Esophagus (tissue), 2 donors: ENCODE results near the gene PNPLA2. TPM values are rescaled to one million over a fixed set of nuclear protein-coding genes. Genes with fewer than 3 reads are reported as not detected.

Experiments used
- H3K27ac ChIP-seq, 2 donors: one replicate each; pipeline ENCODE4 v1.5.1; 2013; ENCODE audit warnings: low read depth in 2 of 2, mild to moderate bottlenecking in 2 of 2, inconsistent platforms in 1 of 2, low read length in 1 of 2, moderate library complexity in 1 of 2
- H3K27me3 ChIP-seq, 2 donors: one replicate each; pipeline ENCODE4 v1.6.1; 2013; ENCODE audit warnings: low read length in 2 of 2, control low read depth in 1 of 2, mild to moderate bottlenecking in 1 of 2; ENCODE audit not compliant: insufficient read depth in 2 of 2, control insufficient read depth in 1 of 2
- H3K36me3 ChIP-seq, 2 donors: one replicate each; pipeline ENCODE4 v1.6.1; 2013; ENCODE audit warnings: low read length in 1 of 2; ENCODE audit not compliant: control insufficient read depth in 2 of 2, insufficient read depth in 2 of 2
- H3K4me1 ChIP-seq, 2 donors: one replicate each; pipeline ENCODE4 v1.6.1; 2013; ENCODE audit warnings: low read length in 1 of 2; ENCODE audit not compliant: control insufficient read depth in 2 of 2, insufficient read depth in 2 of 2
- H3K4me3 ChIP-seq, 2 donors: one replicate each; pipeline ENCODE4 v1.5.1; 2013; ENCODE audit warnings: low read length in 2 of 2, mild to moderate bottlenecking in 2 of 2, low read depth in 1 of 2, moderate library complexity in 1 of 2
- H3K9me3 ChIP-seq, 2 donors: one replicate each; pipeline ENCODE4 v1.6.1; 2013; ENCODE audit warnings: mild to moderate bottlenecking in 2 of 2, low read depth in 1 of 2, low read length in 1 of 2, moderate library complexity in 1 of 2; ENCODE audit not compliant: control insufficient read depth in 2 of 2, insufficient read depth in 1 of 2
- WGBS, 2 donors: extraction: QIAGEN DNeasy Blood & Tissue Kit; methylation state at CpG; one replicate each; pipeline ENCODE4 v1.1.7; 2013; 5-methylcytosine and 5-hydroxymethylcytosine counted together
- polyA plus RNA-seq, 2 donors: library from polyadenylated mRNA; stranded (reverse); fragments of 200-250 nt; gene quantifications; one replicate each; pipeline ENCODE4 v1.2.3, GENCODE V29; 2013
- donor health status: healthy with polysubstance abuse.
- donor health status: Bipolar disorder and iron deficiency.

Gene PNPLA2
- polyA plus RNA-seq, 2 donors = 51.7 to 53.2 TPM

GRCh38 chr11:829176-829846, 10.6 kb downstream of the PNPLA2 start:
- Histone ChIP-seq H3K4me1 (peaks cover 21 to 57% of the 10 kb centered on the region in 2 donors), H3K4me3 (peak overlapping the region; percentile 4 to 18), H3K36me3 (peaks cover 0 to 13% of the 10 kb centered on the region in 2 donors), H3K27ac (no peak overlapping the region), H3K9me3 (no peaks in the 10 kb centered on the region), H3K27me3 (peaks cover 0 to 4% of the 10 kb centered on the region in 2 donors)
- WGBS, 2 donors = 13 to 14% methylated on average over 40 of the region's 40 CpGs

- no peaks in the 10 kb centered on the region for H3K9me3 ChIP-seq
- H3K27ac ChIP-seq = no peak overlapping the region
- H3K4me1 ChIP-seq = peaks cover 26 to 63% of the 10 kb centered on the region in 2 donors
- 3 to 17% methylated on average over 35 to 39 of the region's 39 CpGs for WGBS, 2 donors
- H3K36me3 ChIP-seq = peaks cover 0 to 8% of the 10 kb centered on the region in 2 donors
- peaks cover 0 to 4% of the 10 kb centered on the region in 2 donors for H3K27me3 ChIP-seq
- peak overlapping the region; percentile 18 to 27 for H3K4me3 ChIP-seq
Measured at GRCh38 chr11:829847-830294, 11.2 kb downstream of the PNPLA2 start.

- Histone ChIP-seq H3K4me1 (peaks cover 26 to 63% of the 10 kb centered on the region in 2 donors), H3K27me3 (peaks cover 0 to 4% of the 10 kb centered on the region in 2 donors), H3K9me3 (no peaks in the 10 kb centered on the region), H3K36me3 (peaks cover 0 to 2% of the 10 kb centered on the region in 2 donors), H3K4me3 (peak overlapping the region; percentile 18 to 27), H3K27ac (no peak overlapping the region)
- WGBS, 2 donors = 5 to 20% methylated on average over 61 to 78 of the region's 78 CpGs
Measured at GRCh38 chr11:830295-831117, 11.8 kb downstream of the PNPLA2 start.

GRCh38 chr11:831118-831864, 12.6 kb downstream of the PNPLA2 start:
- peaks cover 23 to 58% of the 10 kb centered on the region in 2 donors for H3K4me1 ChIP-seq
- no peak overlapping the region for H3K27ac ChIP-seq
- peaks cover 0 to 2% of the 10 kb centered on the region in 2 donors for H3K36me3 ChIP-seq
- 52 to 53% methylated on average over 29 to 31 of the region's 31 CpGs for WGBS, 2 donors
- H3K4me3 ChIP-seq = peak overlapping the region in 1 of 2 donors; percentile 27
- H3K9me3 ChIP-seq = no peaks in the 10 kb centered on the region
- peaks cover 0 to 4% of the 10 kb centered on the region in 2 donors for H3K27me3 ChIP-seq

GRCh38 chr11:831961-832528, 13.3 kb downstream of the PNPLA2 start:
- H3K27me3 ChIP-seq = peaks cover 0 to 4% of the 10 kb centered on the region in 2 donors
- peak overlapping the region in 1 of 2 donors; percentile 33 for H3K27ac ChIP-seq
- 62 to 73% methylated on average over 19 to 23 of the region's 23 CpGs for WGBS, 2 donors
- peak overlapping the region; percentile 37 to 62 for H3K4me3 ChIP-seq
- H3K9me3 ChIP-seq = no peaks in the 10 kb centered on the region
- H3K36me3 ChIP-seq = peaks cover 0 to 8% of the 10 kb centered on the region in 2 donors
- H3K4me1 ChIP-seq = peaks cover 23 to 58% of the 10 kb centered on the region in 2 donors

- H3K27me3 ChIP-seq = peaks cover 0 to 4% of the 10 kb centered on the region in 2 donors
- 2 to 7% methylated on average over 17 to 67 of the region's 67 CpGs for WGBS, 2 donors
Measured at GRCh38 chr11:832529-833113, 13.9 kb downstream of the PNPLA2 start, which contains the start of gene CD151. CD151 (plus strand) TSS chr11:832952; CDS start chr11:836070, 3,118 bp downstream.

GRCh38 chr11:833114-833791, 14.5 kb downstream of the PNPLA2 start:
- peak overlapping the region; percentile 62 to 66 for H3K4me3 ChIP-seq
- H3K27me3 ChIP-seq = peaks cover 0 to 4% of the 10 kb centered on the region in 2 donors
- peak overlapping the region; percentile 85 to 88 for H3K27ac ChIP-seq
- H3K36me3 ChIP-seq = peaks cover 3 to 18% of the 10 kb centered on the region in 2 donors
- H3K4me1 ChIP-seq = peaks cover 23 to 51% of the 10 kb centered on the region in 2 donors
- no peaks in the 10 kb centered on the region for H3K9me3 ChIP-seq
- 0 to 1% methylated on average over 32 to 55 of the region's 55 CpGs for WGBS, 2 donors

More at GRCh38 chr11:832529-833113, 13.9 kb downstream of the PNPLA2 start, which contains the start of gene CD151:
- H3K36me3 ChIP-seq = peaks cover 3 to 14% of the 10 kb centered on the region in 2 donors
- H3K4me1 ChIP-seq = peaks cover 23 to 55% of the 10 kb centered on the region in 2 donors
- no peaks in the 10 kb centered on the region for H3K9me3 ChIP-seq
- H3K4me3 ChIP-seq = peak within 1 kb of the TSS; percentile 62 to 66
- peak within 1 kb of the TSS; percentile 85 to 88 for H3K27ac ChIP-seq

- Histone ChIP-seq H3K27ac (peak overlapping the region; percentile 85 to 88), H3K36me3 (peaks cover 3 to 24% of the 10 kb centered on the region in 2 donors), H3K4me3 (peak overlapping the region; percentile 62 to 66), H3K9me3 (no peaks in the 10 kb centered on the region), H3K4me1 (peaks cover 23 to 45% of the 10 kb centered on the region in 2 donors), H3K27me3 (peaks cover 0 to 4% of the 10 kb centered on the region in 2 donors)
- WGBS, 2 donors = 25 to 39% methylated on average over 9 of the region's 9 CpGs
Measured at GRCh38 chr11:833849-834311, 15.2 kb downstream of the PNPLA2 start.
